PC-3 (cell line): Measurements from ENCODE around the gene PATL1.

ENCODE experiments used
- CTCF ChIP-seq: fragments of 300-600 bp; sonication (generic); conservative IDR thresholded peaks from 2 replicates; pipeline ENCODE4 v1.5.1; 2017; ENCODE audit warnings: antibody characterized with exemption, low read depth, mild to moderate bottlenecking, low read length
- EZH2 ChIP-seq: fragments of 300-600 bp; sonication (generic); IDR thresholded peaks from one replicate; pipeline ENCODE4 v1.6.1; 2017; ENCODE audit warnings: antibody characterized with exemption, mild to moderate bottlenecking, low read length; ENCODE audit not compliant: unreplicated experiment

- TF ChIP-seq CTCF (no peak), EZH2 (no peak)
Observed at GRCh38 chr11:59660621-59661020, 8.2 kb downstream of the PATL1 start.
